ENCODE data around the gene RHBG. TPM values are rescaled to one million over a fixed set of nuclear protein-coding genes. Genes with fewer than 3 reads are reported as not detected.

Gene RHBG
- total RNA-seq, 1 experiment from 2014 or later: 1.5 TPM

GRCh38 chr1:156394835-156395461 lies 25.9 kb downstream of the RHBG start:
- Histone ChIP-seq H2BK5ac (ENCODE audit: insufficient read length, low read length) (no peak overlapping the region), H3K27me3 (ENCODE audit: insufficient read depth, low read length) (no peaks in the 10 kb centered on the region; the same call in 1 of the 2 replicates), H3K4me2 (ENCODE audit: insufficient read depth, insufficient read length, low read length) (no peak overlapping the region), H3K56ac (ENCODE audit: insufficient read length, low read depth, low read length) (no peak overlapping the region), H2AFZ (ENCODE audit: low read length) (no peak overlapping the region), H4K8ac (replicated peaks; ENCODE audit: insufficient read length, low read depth, low read length) (no peak overlapping the region), H3K14ac (ENCODE audit: insufficient read depth, low read length) (no peak overlapping the region), H3K4me1 (ENCODE audit: insufficient read depth, low read length) (peaks cover 9% of the 10 kb centered on the region; the same call in 1 of the 2 replicates), H2BK120ac (ENCODE audit: low read depth, low read length, poor library complexity, severe bottlenecking) (no peak overlapping the region), H2AK5ac (ENCODE audit: insufficient read length, low read length) (no peak overlapping the region), H3K18ac (ENCODE audit: insufficient read length, low read depth, low read length) (no peak overlapping the region), H3K23ac (ENCODE audit: insufficient read length, low read depth, low read length) (no peak overlapping the region), H2BK20ac (ENCODE audit: low read depth, low read length, poor library complexity, severe bottlenecking) (no peak overlapping the region), H3K79me2 (ENCODE audit: insufficient read depth, low read length) (no peaks in the 10 kb centered on the region), H4K91ac (ENCODE audit: insufficient read length, low read depth, low read length) (no peak overlapping the region), H4K20me1 (ENCODE audit: control insufficient read depth, insufficient read depth, insufficient read length) (no peaks in the 10 kb centered on the region), H3K4ac (ENCODE audit: low read depth, low read length) (no peak overlapping the region), H2BK15ac (ENCODE audit: low read depth, low read length) (no peak overlapping the region), H2BK12ac (ENCODE audit: insufficient read length, low read depth, low read length) (no peak overlapping the region), H3K9ac (ENCODE audit: extremely low read depth, insufficient read length, low read length) (no peak overlapping the region), H3T11ph (ENCODE audit: low read length) (no peak overlapping the region), H4K5ac (ENCODE audit: insufficient read length, low read depth, low read length) (no peak overlapping the region), H3K27ac (ENCODE audit: insufficient read length, low read depth, low read length) (no peak overlapping the region), H3K9me3 (ENCODE audit: control insufficient read depth, low read depth, low read length) (no peaks in the 10 kb centered on the region), H3K23me2 (ENCODE audit: insufficient read length, low read depth, low read length, poor library complexity, severe bottlenecking) (no peaks in the 10 kb centered on the region), H3K79me1 (ENCODE audit: insufficient read depth, low read depth, low read length, poor library complexity, severe bottlenecking) (no peaks in the 10 kb centered on the region)
- no CpG with 5 or more reads among the region's 16 CpGs for WGBS (ENCODE audit: extremely low coverage, insufficient read length, low lambda C conversion rate)
- TF ChIP-seq CTCF (conservative IDR thresholded peaks at IDR 0.05): no peak
- Mint-ChIP-seq H3K4me3 (no peak overlapping the region), H3K27ac (no peak overlapping the region), H3K27me3 (ENCODE audit: low read depth) (peaks cover 24% of the 10 kb centered on the region), H3K9me3 (peaks cover 3 to 4% of the 10 kb centered on the region in 2 experiments; a peak in 4 of 5 replicates), H3K4me1 (peaks cover 43 to 58% of the 10 kb centered on the region in 2 experiments), H3K36me3 (ENCODE audit: insufficient read depth in 1 of 3, low read depth in 3 of 3) (peaks cover 0 to 10% (median 0%) of the 10 kb centered on the region in 3 experiments; a peak in 5 of 7 replicates)
- DNase-seq: no peak
